GM13977 (cell line): ENCODE results near the gene PPAN.

Source experiments
- DNase-seq: peaks from one replicate; pipeline ENCODE4 v3.0.0; 2012; ENCODE audit warnings: low spot score
- CTCF ChIP-seq: IDR thresholded peaks from 2 replicates; pipeline ENCODE4 v1.5.1; 2012; ENCODE audit warnings: mild to moderate bottlenecking, control low read depth; ENCODE audit not compliant: insufficient read depth; ENCODE audit errors: extremely low read depth, missing control alignments
- in situ Hi-C: fragments of 300-500 bp; cut with MboI; formaldehyde crosslinking; loops from one replicate; pipeline ENCODE4 v1.12.0; 2022; ENCODE audit warnings: low sequenced_read_pairs, low pct_unique_long_range_greater_than_20kb, mixed read lengths, inconsistent platforms; ENCODE audit not compliant: unreplicated experiment

PPAN gene

GRCh38 chr19:10086591-10087192 lies 19.5 kb upstream of the PPAN start:
- in situ Hi-C loops = no loop called here
- DNase-seq = no peak
- TF ChIP-seq CTCF = no peak

GRCh38 chr19:10087296-10088061 lies 18.7 kb upstream of the PPAN start:
- no peak for DNase-seq
- no peak for TF ChIP-seq CTCF
- in situ Hi-C loops = no loop called here

GRCh38 chr19:10088949-10089554 lies 17.1 kb upstream of the PPAN start:
- no peak for TF ChIP-seq CTCF
- in situ Hi-C loops = no loop called here
- DNase-seq = no peak

- DNase-seq = no peak
- in situ Hi-C loops = no loop called here
- no peak for TF ChIP-seq CTCF
Measured at GRCh38 chr19:10089801-10090375, 16.3 kb upstream of the PPAN start.

GRCh38 chr19:10091370-10091687 lies 14.8 kb upstream of the PPAN start:
- in situ Hi-C loops = no loop called here
- TF ChIP-seq CTCF = no peak

GRCh38 chr19:10091895-10092641 lies 14.1 kb upstream of the PPAN start:
- in situ Hi-C loops = no loop called here
- no peak for DNase-seq
- TF ChIP-seq CTCF = no peak

More at GRCh38 chr19:10091370-10091687, 14.8 kb upstream of the PPAN start:
- no peak for DNase-seq
